Middle frontal gyrus (tissue), 1 donor: ENCODE data around the gene CAPN5.

Source experiments
- DNase-seq: peaks from one replicate; pipeline ENCODE4 v3.0.0-alpha.2; 2015; ENCODE audit warnings: low spot score; ENCODE audit errors: extremely low spot score

Gene CAPN5

GRCh38 chr11:77170107-77170506 lies 103.3 kb downstream of the CAPN5 start:
- DNase-seq, result no peak

GRCh38 chr11:77171254-77171653 lies 104.5 kb downstream of the CAPN5 start:
- DNase-seq, result no peak

GRCh38 chr11:77171885-77172665 lies 105.3 kb downstream of the CAPN5 start:
- DNase-seq, result no peak

- no peak for DNase-seq
Measured at GRCh38 chr11:77172666-77172982, 105.9 kb downstream of the CAPN5 start.

- DNase-seq, result no peak
Measured at GRCh38 chr11:77173494-77173893, 106.7 kb downstream of the CAPN5 start.

- no peak for DNase-seq
Measured at GRCh38 chr11:77174559-77174958, 107.8 kb downstream of the CAPN5 start.

GRCh38 chr11:77175021-77175842 lies 108.5 kb downstream of the CAPN5 start:
- DNase-seq, result no peak
